Activated CD4-positive, alpha-beta T cell treated with anti-CD3 and anti-CD28 coated beads for 36 hours (primary cell): ENCODE results near the gene C10orf62. TPM values are rescaled to one million over a fixed set of nuclear protein-coding genes. Genes with fewer than 3 reads are reported as not detected.

Source experiments
- ATAC-seq: fragments of 200-7000 bp; cut with Tn5 transposase; one replicate; pipeline ENCODE4 v1.10.0; 2021; ENCODE audit warnings: mild to moderate bottlenecking, moderate library complexity
- CTCF ChIA-PET: fragments of 350-600 bp; sonication (Branson Sonifier 250); formaldehyde crosslinking; loops from one replicate; lab custom pipeline; 2021; ENCODE audit warnings: antibody characterized with exemption; lab: Charles Lee
- POLR2A ChIA-PET: fragments of 350-600 bp; sonication (Branson Sonifier 250); formaldehyde crosslinking; loops from one replicate; lab custom pipeline; 2021; ENCODE audit warnings: antibody characterized with exemption, inconsistent platforms; lab: Charles Lee
- DNase-seq: peaks from one replicate; pipeline ENCODE4 v3.0.0-alpha.2; 2020
- H3K27ac Mint-ChIP-seq: one replicate; pipeline ENCODE4 v1.8.0; 2021; ENCODE audit warnings: mixed read lengths
- H3K27me3 Mint-ChIP-seq: one replicate; pipeline ENCODE4 v1.8.0; 2021; ENCODE audit warnings: mixed read lengths
- H3K36me3 Mint-ChIP-seq: one replicate; pipeline ENCODE4 v1.8.0; 2021; ENCODE audit warnings: low read depth, mixed read lengths
- H3K4me1 Mint-ChIP-seq: one replicate; pipeline ENCODE4 v1.8.0; 2021; ENCODE audit warnings: mixed read lengths
- H3K4me3 Mint-ChIP-seq: one replicate; pipeline ENCODE4 v1.8.0; 2021; ENCODE audit warnings: mild to moderate bottlenecking, moderate library complexity, mixed read lengths
- H3K9me3 Mint-ChIP-seq: one replicate; pipeline ENCODE4 v1.8.0; 2021; ENCODE audit warnings: low read depth, mixed read lengths
- intact Hi-C, 2 experiments: fragments of 100-400 bp; cut with DNase I in 1 of 2; cut with micrococcal nuclease in 1 of 2; formaldehyde crosslinking; loops; one replicate each; pipeline versions ENCODE4 v1.14.2 to v1.15.1; 2022 to 2024; cut with DNase I, micrococcal nuclease
- total RNA-seq, 2 experiments: library from RNA; stranded (reverse); gene quantifications; one replicate each; pipeline ENCODE4 v1.2.3, GENCODE V29; 2021

The C10orf62 gene
- total RNA-seq, 2 experiments from 2014 or later, result not detected

DNA sequence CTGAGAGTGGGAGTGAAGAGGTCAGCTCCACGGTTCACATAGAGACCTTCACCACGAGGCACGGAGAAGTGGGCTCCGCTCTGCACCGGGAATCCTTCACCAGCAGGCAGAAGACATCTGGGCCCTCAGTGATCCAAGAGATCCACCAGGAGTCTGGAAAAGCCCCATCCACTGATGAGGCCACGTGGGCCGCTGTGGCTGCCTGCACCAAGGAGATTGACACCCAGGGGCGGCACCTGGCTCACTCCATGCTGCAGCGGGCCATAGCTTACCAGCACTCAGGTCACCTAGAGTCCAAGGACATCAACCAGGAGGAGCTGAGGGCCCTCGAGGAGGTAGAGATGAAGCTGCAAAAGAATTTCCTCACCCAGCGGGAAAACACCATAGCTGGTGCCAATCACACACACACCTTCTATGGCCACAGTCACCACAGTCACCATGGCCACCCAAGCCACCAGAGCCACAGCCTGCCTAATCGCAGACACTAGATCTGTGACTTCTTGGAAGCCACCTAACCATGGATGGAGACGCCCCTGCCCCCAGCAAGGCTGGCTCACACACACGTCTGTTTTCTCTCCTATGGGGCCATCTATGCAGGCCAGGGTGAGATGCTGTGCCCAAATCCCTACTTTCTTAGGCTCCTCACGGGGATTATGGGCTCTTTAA, 694 bp downstream of the C10orf62 start:
- ChIA-PET POLR2A (no interaction called here), CTCF (interaction anchor here (0.5 kb wide), 1 partner anchor 51 kb away, joined by 3 read pairs; no protein-coding TSS in a partner anchor)
- H3K4me1 Mint-ChIP-seq, result no peaks in the 10 kb centered on the region
- ATAC-seq (no peak), DNase-seq (peak; percentile 18)
- H3K36me3 Mint-ChIP-seq, result no peaks in the 10 kb centered on the region
- no peaks in the 10 kb centered on the region for H3K27me3 Mint-ChIP-seq
- H3K27ac Mint-ChIP-seq, result no peak overlapping the region
- no peak overlapping the region for H3K4me3 Mint-ChIP-seq
- intact Hi-C loops, result no loop called here
- no peaks in the 10 kb centered on the region for H3K9me3 Mint-ChIP-seq

DNA sequence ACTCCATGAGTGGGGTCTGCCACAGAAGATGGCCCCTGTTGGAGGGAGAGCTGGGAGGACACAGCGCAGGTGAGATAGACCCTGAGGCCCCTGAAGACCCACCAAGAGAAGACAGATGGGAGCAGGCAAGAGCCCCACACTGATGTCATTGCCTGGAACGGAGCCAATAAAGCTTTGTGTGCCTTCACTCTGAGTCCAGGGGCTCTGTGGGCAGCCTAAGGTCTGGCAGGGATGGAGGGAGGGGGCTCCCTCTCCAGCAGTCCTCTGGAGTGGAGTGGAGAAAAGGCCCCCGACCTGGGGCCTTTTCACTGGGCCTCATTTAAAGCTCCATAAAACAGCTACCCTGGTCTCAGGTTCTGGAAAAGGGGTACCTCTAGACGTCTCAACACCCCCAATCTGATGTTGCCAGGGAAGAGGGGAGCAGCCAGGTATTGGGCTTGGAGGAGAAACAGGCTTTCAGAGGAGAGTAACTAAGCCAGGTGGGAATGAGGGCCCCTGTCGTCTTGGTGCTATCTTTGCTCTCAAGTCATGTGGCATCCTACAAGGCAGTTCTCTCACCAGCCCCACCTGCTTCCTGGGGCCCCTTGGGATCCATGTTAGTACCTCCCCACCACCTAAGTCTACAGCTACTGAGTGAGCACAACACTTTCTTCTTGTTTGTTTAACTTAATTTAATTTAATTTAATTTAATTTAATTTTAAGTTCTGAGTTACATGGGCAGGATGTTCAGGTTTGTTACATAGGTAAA, 1.4 kb downstream of the C10orf62 start:
- ATAC-seq (no peak), DNase-seq (no peak)
- Mint-ChIP-seq H3K36me3 (no peaks in the 10 kb centered on the region), H3K27ac (no peak overlapping the region), H3K4me3 (no peak overlapping the region), H3K4me1 (no peaks in the 10 kb centered on the region), H3K9me3 (no peaks in the 10 kb centered on the region), H3K27me3 (no peaks in the 10 kb centered on the region)
- ChIA-PET CTCF (interaction anchor here (0.7 kb wide), 1 partner anchor 19 kb away, joined by 3 read pairs; no protein-coding TSS in a partner anchor), POLR2A (no interaction called here)
- intact Hi-C loops, result no loop called here

DNA sequence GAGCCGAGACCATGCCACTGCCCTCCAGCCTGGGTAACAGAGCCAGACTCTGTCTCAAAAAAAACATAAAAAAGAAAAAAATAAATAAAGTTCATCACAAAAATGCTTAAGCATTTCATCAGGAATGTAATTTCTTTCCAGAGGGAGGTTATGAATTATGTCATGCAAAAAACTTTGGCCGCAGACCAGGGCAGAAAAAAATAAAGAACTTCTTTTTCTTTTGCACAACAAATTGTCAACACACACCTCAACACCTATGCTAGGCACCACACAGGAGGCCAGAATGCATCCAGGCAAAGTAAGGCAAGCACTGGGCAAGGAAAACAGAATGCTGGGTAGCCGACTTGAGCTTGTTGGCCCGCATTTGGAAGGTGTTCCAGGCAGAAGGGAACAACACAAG, 3.9 kb downstream of the C10orf62 start:
- ChIA-PET CTCF (interaction anchor here (0.6 to 0.7 kb wide), 4 partner anchors 22 to 125 kb away, joined by 3 read pairs; no protein-coding TSS in a partner anchor), POLR2A (no interaction called here)
- H3K9me3 Mint-ChIP-seq, result no peaks in the 10 kb centered on the region
- intact Hi-C loops, result no loop called here
- no peaks in the 10 kb centered on the region for H3K4me1 Mint-ChIP-seq
- H3K27me3 Mint-ChIP-seq, result no peaks in the 10 kb centered on the region
- no peak for ATAC-seq
- DNase-seq, result no peak
- no peaks in the 10 kb centered on the region for H3K36me3 Mint-ChIP-seq
- no peak overlapping the region for H3K4me3 Mint-ChIP-seq
- H3K27ac Mint-ChIP-seq, result no peak overlapping the region

DNA sequence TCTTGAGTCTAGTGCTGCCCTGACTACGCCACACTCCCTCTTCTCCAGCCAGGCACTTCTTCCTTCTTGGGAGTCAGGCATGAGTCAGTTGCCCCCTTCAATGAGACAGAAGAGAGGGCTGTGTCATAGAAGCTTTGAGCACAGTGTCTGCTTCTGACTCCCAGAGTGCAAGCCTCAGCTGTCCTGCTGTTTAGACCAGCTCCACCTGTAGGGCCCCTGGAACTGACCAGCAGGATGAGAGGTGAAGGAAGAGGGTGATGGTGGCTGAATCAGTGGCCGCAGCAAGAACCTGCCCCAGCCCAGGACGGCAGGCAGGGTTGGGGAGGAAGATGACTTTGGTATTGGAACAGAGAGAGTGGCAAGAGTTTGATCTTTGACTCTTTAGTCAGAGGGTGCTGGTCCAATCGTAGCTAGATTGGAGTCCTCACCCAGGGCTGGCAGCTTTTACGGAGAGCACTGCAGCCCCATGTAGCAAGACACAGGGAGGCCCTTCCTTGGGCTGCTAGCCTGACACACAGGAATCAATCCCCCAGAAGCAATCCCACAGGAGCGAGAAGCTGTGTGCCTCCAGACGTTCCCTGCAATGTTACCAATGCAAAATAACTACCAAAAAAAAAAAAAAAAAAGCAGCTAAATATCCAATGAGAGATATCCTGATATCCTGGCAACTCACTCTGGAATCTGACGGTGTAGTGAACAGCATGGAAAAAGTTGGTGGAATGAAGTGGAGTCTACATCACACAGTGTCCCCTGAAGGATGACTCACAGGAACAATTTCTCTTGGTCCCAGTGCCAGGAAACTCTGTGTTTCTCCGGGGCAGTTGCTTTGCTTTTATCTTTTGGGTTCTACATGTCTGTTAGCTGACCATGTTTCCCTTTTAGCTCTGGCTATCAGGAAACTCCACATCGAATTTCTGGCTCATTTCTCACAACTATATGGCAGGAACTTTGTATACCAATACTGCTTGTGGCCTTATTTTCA, 6.9 kb downstream of the C10orf62 start:
- no peak overlapping the region for H3K27ac Mint-ChIP-seq
- no peaks in the 10 kb centered on the region for H3K4me1 Mint-ChIP-seq
- H3K36me3 Mint-ChIP-seq, result no peaks in the 10 kb centered on the region
- H3K9me3 Mint-ChIP-seq, result no peaks in the 10 kb centered on the region
- ATAC-seq (no peak), DNase-seq (no peak)
- ChIA-PET CTCF (interaction anchor here (0.5 to 0.6 kb wide), 3 partner anchors 17 to 273 kb away, joined by 3 to 4 read pairs (median 4); partner anchors contain the start of gene AVPI1), POLR2A (no interaction called here)
- no peak overlapping the region for H3K4me3 Mint-ChIP-seq
- H3K27me3 Mint-ChIP-seq, result no peaks in the 10 kb centered on the region
- intact Hi-C loops, result no loop called here

DNA sequence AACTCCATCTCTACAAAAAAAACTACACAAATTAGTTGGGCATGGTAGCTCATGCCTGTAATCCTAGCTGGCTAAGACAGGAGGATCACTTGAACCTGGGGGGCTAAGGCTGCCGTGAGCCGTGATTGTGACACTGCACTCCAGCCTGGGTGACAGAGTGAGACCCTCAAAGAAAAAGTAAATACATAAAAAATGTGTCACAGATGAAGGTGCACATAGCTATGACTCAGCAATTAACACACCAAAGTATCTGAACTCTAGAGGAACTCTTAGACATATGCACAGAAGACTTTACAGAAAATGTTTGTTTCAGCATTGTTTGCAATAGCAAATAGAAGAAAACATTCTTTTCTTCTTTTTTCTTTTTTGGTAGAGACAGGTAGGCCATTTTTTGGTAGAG, 8.3 kb downstream of the C10orf62 start:
- H3K27me3 Mint-ChIP-seq, result no peaks in the 10 kb centered on the region
- ChIA-PET CTCF (interaction anchor here (0.8 to 1.4 kb wide), 4 partner anchors 11 to 387 kb away, joined by 3 to 4 read pairs (median 3); no protein-coding TSS in a partner anchor), POLR2A (no interaction called here)
- intact Hi-C loops, result no loop called here
- DNase-seq, result no peak
- no peak overlapping the region for H3K27ac Mint-ChIP-seq
- H3K9me3 Mint-ChIP-seq, result no peaks in the 10 kb centered on the region
- no peaks in the 10 kb centered on the region for H3K36me3 Mint-ChIP-seq
- no peaks in the 10 kb centered on the region for H3K4me1 Mint-ChIP-seq
- ATAC-seq, result no peak
- no peak overlapping the region for H3K4me3 Mint-ChIP-seq

DNA sequence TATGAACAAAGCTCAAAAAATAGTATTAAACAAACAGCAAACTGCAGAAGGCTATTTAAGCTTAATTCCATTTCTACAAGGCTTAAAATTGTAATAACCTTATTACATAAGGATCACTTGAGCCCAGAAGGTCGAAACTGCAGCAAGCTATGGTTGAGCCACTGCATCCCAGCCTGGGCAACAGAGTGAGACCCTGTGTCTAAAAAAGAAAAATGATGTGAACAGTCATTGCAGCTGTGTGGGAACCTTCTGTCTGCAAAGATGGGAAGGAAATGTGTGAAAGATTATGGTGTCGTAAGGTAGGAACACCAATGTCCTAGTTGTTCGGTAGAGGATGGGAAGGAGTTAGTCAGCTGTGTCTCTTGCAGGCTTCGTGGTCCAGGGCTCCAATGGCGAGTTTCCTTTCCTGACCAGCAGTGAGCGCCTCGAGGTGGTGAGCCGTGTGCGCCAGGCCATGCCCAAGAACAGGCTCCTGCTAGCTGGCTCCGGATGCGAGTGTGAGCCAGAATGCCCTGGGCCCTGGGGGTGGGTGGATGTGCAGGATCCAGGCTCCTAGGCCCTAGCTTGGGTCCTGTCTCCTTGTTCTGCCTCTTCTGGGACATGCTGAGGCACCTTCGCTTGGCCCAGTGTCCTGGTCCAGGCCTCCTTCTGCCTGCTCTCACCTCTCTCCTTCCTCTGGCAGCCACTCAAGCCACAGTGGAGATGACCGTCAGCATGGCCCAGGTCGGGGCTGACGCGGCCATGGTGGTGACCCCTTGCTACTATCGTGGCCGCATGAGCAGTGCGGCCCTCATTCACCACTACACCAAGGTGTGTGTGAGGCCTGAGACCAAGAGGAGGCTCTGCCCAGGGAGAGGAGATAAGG, 9.1 kb downstream of the C10orf62 start:
- ChIA-PET POLR2A (no interaction called here), CTCF (interaction anchor here (0.8 to 1.4 kb wide), 4 partner anchors 10 to 388 kb away, joined by 3 to 4 read pairs (median 3); no protein-coding TSS in a partner anchor)
- Mint-ChIP-seq H3K27ac (no peak overlapping the region), H3K4me3 (no peak overlapping the region), H3K36me3 (no peaks in the 10 kb centered on the region), H3K27me3 (no peaks in the 10 kb centered on the region), H3K9me3 (no peaks in the 10 kb centered on the region), H3K4me1 (no peaks in the 10 kb centered on the region)
- DNase-seq (no peak), ATAC-seq (no peak)
- intact Hi-C loops, result no loop called here

DNA sequence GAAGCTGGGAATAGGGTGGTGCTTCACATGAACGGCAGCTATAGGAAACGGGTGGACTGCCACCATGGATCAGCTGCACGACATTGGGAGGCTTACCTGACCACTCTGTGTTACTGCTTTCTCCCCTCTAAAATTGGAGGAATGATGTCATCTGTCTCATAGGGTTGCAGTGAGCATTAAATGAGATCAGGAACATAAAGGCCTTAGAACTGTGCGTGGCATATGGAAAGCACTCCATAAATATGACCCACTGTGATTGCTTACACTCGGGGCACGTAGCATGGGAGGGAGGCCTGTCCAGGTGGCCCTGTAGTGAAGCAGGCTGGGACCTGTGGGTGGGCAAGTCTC, 9.7 kb downstream of the C10orf62 start:
- ATAC-seq, result no peak
- intact Hi-C loops, result no loop called here
- CTCF ChIA-PET, result no interaction called here
- no peaks in the 10 kb centered on the region for H3K9me3 Mint-ChIP-seq
- no peak for DNase-seq
- no peak overlapping the region for H3K4me3 Mint-ChIP-seq
- H3K27ac Mint-ChIP-seq, result no peak overlapping the region
- no peaks in the 10 kb centered on the region for H3K27me3 Mint-ChIP-seq
- POLR2A ChIA-PET, result no interaction called here
- H3K4me1 Mint-ChIP-seq, result no peaks in the 10 kb centered on the region
- no peaks in the 10 kb centered on the region for H3K36me3 Mint-ChIP-seq

DNA sequence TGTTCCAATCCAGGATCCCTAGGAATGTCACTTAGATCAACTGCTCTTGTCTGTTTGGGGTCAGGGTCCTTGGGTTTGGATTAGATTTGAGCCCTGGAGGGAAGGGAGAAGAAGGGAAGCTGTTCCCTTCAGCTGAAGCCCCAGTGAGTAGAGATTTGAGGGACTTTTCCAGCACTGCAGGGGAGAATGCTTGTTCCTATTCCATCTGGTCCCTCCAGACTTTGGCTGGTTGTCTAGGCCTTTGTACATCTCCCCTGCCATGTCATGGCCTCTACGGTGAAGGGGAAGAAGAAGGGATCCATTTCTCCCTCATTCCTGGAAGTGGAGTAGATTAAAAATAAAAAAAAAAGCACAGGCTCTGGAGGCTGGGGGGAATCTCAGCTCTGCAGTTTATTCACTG, 11.1 kb downstream of the C10orf62 start:
- Mint-ChIP-seq H3K36me3 (no peaks in the 10 kb centered on the region), H3K4me3 (no peak overlapping the region), H3K27me3 (no peaks in the 10 kb centered on the region), H3K27ac (no peak overlapping the region), H3K9me3 (no peaks in the 10 kb centered on the region), H3K4me1 (no peaks in the 10 kb centered on the region)
- ChIA-PET POLR2A (no interaction called here), CTCF (interaction anchor here (0.9 kb wide), 1 partner anchor 29 kb away, joined by 3 read pairs; no protein-coding TSS in a partner anchor)
- ATAC-seq (no peak), DNase-seq (no peak)
- intact Hi-C loops, result no loop called here

DNA sequence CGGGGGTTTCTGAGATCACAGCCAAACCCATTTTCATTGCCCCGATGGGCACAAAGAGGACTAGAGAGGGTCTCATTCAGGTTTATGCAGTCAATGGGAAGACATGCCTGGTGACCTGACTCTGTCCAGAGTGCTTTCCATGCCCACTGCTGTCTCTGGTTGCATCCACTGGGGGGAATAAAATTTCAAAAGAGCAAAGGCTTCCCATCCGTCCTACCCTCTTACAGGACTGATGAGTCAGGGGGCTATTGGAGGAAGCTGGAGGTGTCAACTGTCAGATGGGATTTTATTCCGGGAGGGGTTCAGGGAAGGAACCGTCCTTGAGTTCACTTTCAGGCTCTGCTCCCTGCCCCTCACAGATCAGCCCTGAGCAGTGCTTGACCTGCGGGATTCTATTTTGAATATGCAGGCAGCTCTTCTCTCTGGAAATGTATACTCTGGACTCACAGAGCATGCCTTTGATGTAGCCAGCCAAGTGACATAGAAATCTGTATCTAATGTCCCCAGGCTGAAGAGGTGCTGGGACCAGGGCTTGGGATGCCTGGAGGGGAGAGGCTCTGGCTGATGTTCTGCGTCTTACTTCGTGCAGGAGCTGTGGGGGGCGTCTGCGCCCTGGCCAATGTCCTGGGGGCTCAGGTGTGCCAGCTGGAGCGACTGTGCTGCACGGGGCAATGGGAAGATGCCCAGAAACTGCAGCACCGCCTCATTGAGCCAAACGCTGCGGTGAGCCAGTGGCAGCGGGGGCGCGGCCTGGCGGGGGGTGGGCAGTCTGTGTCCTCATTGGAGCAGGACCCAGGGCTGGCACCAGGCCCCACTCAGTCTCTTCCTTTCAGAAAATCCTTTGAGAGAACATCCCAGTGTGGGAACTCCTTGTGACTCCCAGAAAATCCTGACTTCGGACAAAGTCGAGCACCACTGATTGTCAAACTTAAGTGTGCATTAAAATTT, 12.0 kb downstream of the C10orf62 start:
- H3K27me3 Mint-ChIP-seq, result no peaks in the 10 kb centered on the region
- no peaks in the 10 kb centered on the region for H3K9me3 Mint-ChIP-seq
- ATAC-seq (no peak), DNase-seq (no peak)
- no peak overlapping the region for H3K27ac Mint-ChIP-seq
- no peaks in the 10 kb centered on the region for H3K36me3 Mint-ChIP-seq
- intact Hi-C loops, result no loop called here
- no peak overlapping the region for H3K4me3 Mint-ChIP-seq
- ChIA-PET CTCF (interaction anchor here (0.9 kb wide), 1 partner anchor 30 kb away, joined by 3 read pairs; no protein-coding TSS in a partner anchor), POLR2A (no interaction called here)
- H3K4me1 Mint-ChIP-seq, result no peaks in the 10 kb centered on the region
